ENCODE results near the gene SHISA7. TPM values are rescaled to one million over a fixed set of nuclear protein-coding genes. Genes with fewer than 3 reads are reported as not detected.

SHISA7 gene
- total RNA-seq, 1 donor from 2014 or later, result 1.2 TPM

GRCh38 chr19:55390461-55390880, 52.6 kb downstream of the SHISA7 start:
- DNase-seq (ENCODE audit: low spot score), result no peak

GRCh38 chr19:55389386-55390317, 53.4 kb downstream of the SHISA7 start:
- DNase-seq (ENCODE audit: low spot score), result no peak

- no peak for DNase-seq (ENCODE audit: low spot score)
Observed at GRCh38 chr19:55387736-55388497, 55.2 kb downstream of the SHISA7 start.

- no peak for DNase-seq (ENCODE audit: low spot score)
Observed at GRCh38 chr19:55386493-55386971, 56.6 kb downstream of the SHISA7 start.

- peak; percentile 100 for DNase-seq (ENCODE audit: low spot score)
Observed at GRCh38 chr19:55385724-55386492, 57.2 kb downstream of the SHISA7 start, which contains the start of gene RPL28. TSS of gene RPL28 (plus strand) at chr19:55385932. CDS start at chr19:55386358, 426 bp downstream.

- peak; percentile 99 for DNase-seq (ENCODE audit: low spot score)
Observed at GRCh38 chr19:55384920-55385723, 58.0 kb downstream of the SHISA7 start.

GRCh38 chr19:55384131-55384919, 58.8 kb downstream of the SHISA7 start, which contains the start of gene TMEM238:
TSS of gene TMEM238 (minus strand) at chr19:55384292. CDS start at chr19:55384259, 33 bp downstream.
- no peak for DNase-seq (ENCODE audit: low spot score)

GRCh38 chr19:55383279-55384130, 59.6 kb downstream of the SHISA7 start:
- DNase-seq (ENCODE audit: low spot score), result peak; percentile 53

- DNase-seq (ENCODE audit: low spot score), result no peak
Observed at GRCh38 chr19:55382522-55383054, 60.5 kb downstream of the SHISA7 start.

GRCh38 chr19:55382013-55382412, 61.1 kb downstream of the SHISA7 start:
- DNase-seq (ENCODE audit: low spot score), result no peak

GRCh38 chr19:55379174-55379573, 63.9 kb downstream of the SHISA7 start:
- no peak for DNase-seq (ENCODE audit: low spot score)

Other genes with a start within 250 kb of the SHISA7 start
- 0.24 TPM for gene PTPRH, start 233.8 kb downstream of the SHISA7 start, total RNA-seq (ENCODE audit: insufficient read depth, low replicate concordance)
- gene TMEM86B, start 214.5 kb downstream of the SHISA7 start, total RNA-seq (ENCODE audit: insufficient read depth, low replicate concordance), result 4.1 TPM
- gene PPP6R1, start 184.3 kb downstream of the SHISA7 start, total RNA-seq (ENCODE audit: insufficient read depth, low replicate concordance), result 10.4 TPM
- 7.0 TPM for gene HSPBP1, start 163.2 kb downstream of the SHISA7 start, total RNA-seq (ENCODE audit: insufficient read depth, low replicate concordance)
- not detected for gene BRSK1, start 159.3 kb downstream of the SHISA7 start, total RNA-seq (ENCODE audit: insufficient read depth, low replicate concordance)
- 2.2 TPM for gene TMEM150B, start 118.0 kb downstream of the SHISA7 start, total RNA-seq (ENCODE audit: insufficient read depth, low replicate concordance)
- gene KMT5C, start 103.4 kb downstream of the SHISA7 start, total RNA-seq (ENCODE audit: insufficient read depth, low replicate concordance), result 10.6 TPM
- not detected for gene COX6B2, start 88.6 kb downstream of the SHISA7 start, total RNA-seq (ENCODE audit: insufficient read depth, low replicate concordance)
- gene GARIN5B, start 80.0 kb downstream of the SHISA7 start, total RNA-seq (ENCODE audit: insufficient read depth, low replicate concordance), result not detected
- 12.0 TPM for gene IL11, start 72.8 kb downstream of the SHISA7 start, total RNA-seq (ENCODE audit: insufficient read depth, low replicate concordance)
- gene TMEM190, start 66.5 kb downstream of the SHISA7 start, total RNA-seq (ENCODE audit: insufficient read depth, low replicate concordance), result not detected
- 8.9 TPM for gene TMEM238, start 59.0 kb downstream of the SHISA7 start, total RNA-seq (ENCODE audit: insufficient read depth, low replicate concordance)
- gene RPL28, start 57.4 kb downstream of the SHISA7 start, total RNA-seq (ENCODE audit: insufficient read depth, low replicate concordance), result 227 TPM
- gene UBE2S, start 35.5 kb downstream of the SHISA7 start, total RNA-seq (ENCODE audit: insufficient read depth, low replicate concordance), result 19.3 TPM
- gene ISOC2, start 18.3 kb upstream of the SHISA7 start, total RNA-seq (ENCODE audit: insufficient read depth, low replicate concordance), result 15.9 TPM
- 3.9 TPM for gene C19orf85, start 21.5 kb upstream of the SHISA7 start, total RNA-seq (ENCODE audit: insufficient read depth, low replicate concordance)
- 1.7 TPM for gene ZNF628, start 33.3 kb upstream of the SHISA7 start, total RNA-seq (ENCODE audit: insufficient read depth, low replicate concordance)
- gene NAT14, start 41.9 kb upstream of the SHISA7 start, total RNA-seq (ENCODE audit: insufficient read depth, low replicate concordance), result 18.8 TPM
- 67.9 TPM for gene SSC5D, start 45.1 kb upstream of the SHISA7 start, total RNA-seq (ENCODE audit: insufficient read depth, low replicate concordance)
- not detected for gene SBK2, start 93.8 kb upstream of the SHISA7 start, total RNA-seq (ENCODE audit: insufficient read depth, low replicate concordance)
- not detected for gene SBK3, start 102.2 kb upstream of the SHISA7 start, total RNA-seq (ENCODE audit: insufficient read depth, low replicate concordance)
- gene ZNF579, start 137.5 kb upstream of the SHISA7 start, total RNA-seq (ENCODE audit: insufficient read depth, low replicate concordance), result 1.4 TPM
- gene FIZ1, start 156.2 kb upstream of the SHISA7 start, total RNA-seq (ENCODE audit: insufficient read depth, low replicate concordance), result 2.4 TPM
- 7.2 TPM for gene ZNF524, start 157.0 kb upstream of the SHISA7 start, total RNA-seq (ENCODE audit: insufficient read depth, low replicate concordance)
- gene ZNF865, start 162.3 kb upstream of the SHISA7 start, total RNA-seq (ENCODE audit: insufficient read depth, low replicate concordance), result 0.72 TPM
- gene ZNF784, start 181.3 kb upstream of the SHISA7 start, total RNA-seq (ENCODE audit: insufficient read depth, low replicate concordance), result 5.1 TPM
- gene ZNF580, start 197.7 kb upstream of the SHISA7 start, total RNA-seq (ENCODE audit: insufficient read depth, low replicate concordance), result 17.1 TPM
- gene ZNF581, start 200.3 kb upstream of the SHISA7 start, total RNA-seq (ENCODE audit: insufficient read depth, low replicate concordance), result 20.0 TPM
- 9.4 TPM for gene CCDC106, start 204.9 kb upstream of the SHISA7 start, total RNA-seq (ENCODE audit: insufficient read depth, low replicate concordance)
- 40.7 TPM for gene U2AF2, start 211.7 kb upstream of the SHISA7 start, total RNA-seq (ENCODE audit: insufficient read depth, low replicate concordance)
- gene EPN1, start 231.9 kb upstream of the SHISA7 start, total RNA-seq (ENCODE audit: insufficient read depth, low replicate concordance), result 7.5 TPM

All from umbilical cord (tissue), 2 donors.